IMR-90 (cell line): Measurements from ENCODE around the gene SLC9A9. TPM values are rescaled to one million over a fixed set of nuclear protein-coding genes. Genes with fewer than 3 reads are reported as not detected.

Source experiments
- ATAC-seq: fragments of 200-7000 bp; cut with Tn5 transposase; 2 replicates; pipeline ENCODE4 v1.9.1; 2020; ENCODE audit warnings: low read depth, mild to moderate bottlenecking, moderate library complexity
- BruUV-seq: library from RNA; stranded (reverse); fragments of 400-500 nt; replicated peaks from 2 replicates; lab custom pipeline; 2021; lab: Mats Ljungman, UMichigan
- CTCF ChIA-PET: fragments of 300-600 bp; formaldehyde crosslinking; extraction: SDS; loops from one replicate; lab custom pipeline; 2021; ENCODE audit warnings: antibody characterized with exemption; lab: Yijun Ruan, JAX
- POLR2A ChIA-PET: fragments of 300-600 bp; sonication (Branson Sonifier 250); formaldehyde crosslinking; loops from one replicate; lab custom pipeline; 2022; ENCODE audit warnings: antibody characterized with exemption; ENCODE audit not compliant: unreplicated experiment; lab: Charles Lee
- DNase-seq: peaks from one replicate; pipeline ENCODE4 v3.0.0; 2013
- H2AFZ ChIP-seq: replicated peaks from 2 replicates; pipeline ENCODE3; 2013; ENCODE audit warnings: low read length, mild to moderate bottlenecking; ENCODE audit not compliant: poor library complexity
- H2AK5ac ChIP-seq: 2 replicates; pipeline ENCODE4 v1.6.1; 2013; ENCODE audit warnings: low read depth, low read length, inconsistent platforms
- H2AK9ac ChIP-seq: replicated peaks from 2 replicates; pipeline ENCODE3; 2013; ENCODE audit warnings: mild to moderate bottlenecking, low read depth, low read length, moderate library complexity; ENCODE audit not compliant: poor library complexity
- H2BK120ac ChIP-seq: 2 replicates; pipeline ENCODE4 v1.6.1; 2013; ENCODE audit warnings: low read depth, low read length, inconsistent platforms
- H2BK15ac ChIP-seq: 3 replicates; pipeline ENCODE4 v1.6.1; 2013; ENCODE audit warnings: low read depth, low read length, inconsistent platforms
- H2BK20ac ChIP-seq: 2 replicates; pipeline ENCODE4 v1.6.1; 2013; ENCODE audit warnings: low read depth, mild to moderate bottlenecking, inconsistent platforms, low read length, moderate library complexity
- H2BK5ac ChIP-seq: 2 replicates; pipeline ENCODE4 v1.6.1; 2013; ENCODE audit warnings: mild to moderate bottlenecking, low read depth, low read length, inconsistent platforms; ENCODE audit not compliant: poor library complexity, severe bottlenecking
- H3K14ac ChIP-seq: replicated peaks from 2 replicates; pipeline ENCODE4 v1.6.1; 2013; ENCODE audit warnings: low read depth, low read length, inconsistent platforms
- H3K18ac ChIP-seq: 2 replicates; pipeline ENCODE4 v1.6.1; 2013; ENCODE audit warnings: low read depth, low read length, control low read depth
- H3K23ac ChIP-seq: 2 replicates; pipeline ENCODE4 v1.6.1; 2013; ENCODE audit warnings: low read depth, low read length, inconsistent platforms
- H3K27ac ChIP-seq: 2 replicates; pipeline ENCODE4 v1.5.1; 2013; ENCODE audit warnings: mild to moderate bottlenecking, control low read depth, low read length; ENCODE audit not compliant: insufficient read depth
- H3K27me3 ChIP-seq: 2 replicates; pipeline ENCODE4 v1.6.1; 2013; ENCODE audit warnings: low read length; ENCODE audit not compliant: control insufficient read depth, insufficient read depth
- H3K36me3 ChIP-seq: 2 replicates; pipeline ENCODE4 v1.6.1; 2013; ENCODE audit warnings: low read length, mixed read lengths; ENCODE audit not compliant: control insufficient read depth, insufficient read depth
- H3K4ac ChIP-seq: 2 replicates; pipeline ENCODE4 v1.6.1; 2013; ENCODE audit warnings: low read depth, low read length, inconsistent platforms
- H3K4me1 ChIP-seq: 2 replicates; pipeline ENCODE4 v1.6.1; 2013; ENCODE audit warnings: low read length, mixed read lengths; ENCODE audit not compliant: control insufficient read depth, insufficient read depth
- H3K4me2 ChIP-seq: 2 replicates; pipeline ENCODE4 v1.6.1; 2013; ENCODE audit warnings: low read depth, mild to moderate bottlenecking, control low read depth, low read length, moderate library complexity
- H3K4me3 ChIP-seq: 2 replicates; pipeline ENCODE4 v1.5.1; 2013; ENCODE audit warnings: low read depth, mild to moderate bottlenecking, control low read depth, low read length, moderate library complexity; ENCODE audit not compliant: insufficient read depth
- H3K56ac ChIP-seq: 2 replicates; pipeline ENCODE4 v1.6.1; 2013; ENCODE audit warnings: low read length, inconsistent platforms; ENCODE audit not compliant: insufficient read depth; ENCODE audit errors: extremely low read depth
- H3K79me1 ChIP-seq, 2 experiments: 2 replicates each; pipeline ENCODE4 v1.6.1; 2013; ENCODE audit warnings: low read length in 2 of 2, inconsistent platforms in 1 of 2, low read depth in 1 of 2
- H3K9ac ChIP-seq: 2 replicates; pipeline ENCODE4 v1.6.1; 2013; ENCODE audit warnings: low read depth, low read length, control low read depth
- H3K9me1 ChIP-seq: 2 replicates; pipeline ENCODE4 v1.6.1; 2013; ENCODE audit warnings: low read length, inconsistent platforms; ENCODE audit not compliant: insufficient read depth
- H3K9me3 ChIP-seq: 2 replicates; pipeline ENCODE4 v1.6.1; 2013; ENCODE audit warnings: low read length; ENCODE audit not compliant: control insufficient read depth, insufficient read depth
- H4K20me1 ChIP-seq: 2 replicates; pipeline ENCODE4 v1.6.1; 2013; ENCODE audit warnings: low read length, inconsistent platforms; ENCODE audit not compliant: insufficient read depth
- H4K5ac ChIP-seq: 2 replicates; pipeline ENCODE4 v1.6.1; 2013; ENCODE audit warnings: mild to moderate bottlenecking, low read depth, low read length, control low read depth
- H4K8ac ChIP-seq, 2 experiments: 2 replicates each; pipeline ENCODE4 v1.6.1; 2013; ENCODE audit warnings: low read depth in 2 of 2, low read length in 2 of 2, control low read depth in 1 of 2, inconsistent platforms in 1 of 2
- H4K91ac ChIP-seq: 2 replicates; pipeline ENCODE4 v1.6.1; 2013; ENCODE audit warnings: low read depth, low read length, inconsistent platforms; ENCODE audit not compliant: insufficient read depth
- ELK1 ChIP-seq: fragments of 150-350 bp; IDR thresholded peaks from 2 replicates; pipeline ENCODE4 v1.6.1; 2016; ENCODE audit warnings: low read depth, mild to moderate bottlenecking, low read length, moderate library complexity, borderline replicate concordance
- FOS ChIP-seq: fragments of 150-350 bp; IDR thresholded peaks from 2 replicates; pipeline ENCODE4 v1.6.1; 2016; ENCODE audit warnings: low read depth, low read length
- MAFK ChIP-seq: IDR thresholded peaks from 2 replicates; pipeline ENCODE4 v1.6.1; 2012; ENCODE audit warnings: low read depth, low read length, improper control_type of control experiment
- MAZ ChIP-seq: IDR thresholded peaks from 2 replicates; pipeline ENCODE4 v1.6.1; 2012; ENCODE audit warnings: low read depth, mild to moderate bottlenecking, low read length, improper control_type of control experiment, moderate library complexity, borderline replicate concordance
- POLR2A ChIP-seq: IDR thresholded peaks from 2 replicates; pipeline ENCODE4 v1.6.1; 2012; ENCODE audit warnings: mild to moderate bottlenecking, low read depth, low read length
- RCOR1 ChIP-seq: IDR thresholded peaks from 2 replicates; pipeline ENCODE4 v1.6.1; 2012; ENCODE audit warnings: mild to moderate bottlenecking, low read length, improper control_type of control experiment; ENCODE audit not compliant: insufficient replicate concordance
- SMC3 ChIP-seq: fragments of 150-350 bp; IDR thresholded peaks from 2 replicates; pipeline ENCODE4 v1.6.1; 2016; ENCODE audit warnings: low read depth, mild to moderate bottlenecking, antibody characterized with exemption, low read length, moderate library complexity
- WGBS, 2 experiments: methylation state at CpG; one replicate each; pipeline versions ENCODE4 v1.1.5 to v1.1.7; 2013; ENCODE audit warnings: missing lambda C conversion rate in 2 of 2; ENCODE audit not compliant: insufficient read length in 1 of 2; ENCODE audit errors: extremely low coverage in 2 of 2; 5-methylcytosine and 5-hydroxymethylcytosine counted together
- dilution Hi-C: fragments of 300-500 bp; cut with HindIII; formaldehyde crosslinking; loops from one replicate; pipeline ENCODE4 v1.14.3; 2018; ENCODE audit warnings: low sequenced_read_pairs; ENCODE audit not compliant: unreplicated experiment
- in situ Hi-C: fragments of 300-500 bp; cut with MboI; formaldehyde crosslinking; loops from 3 replicates; pipeline ENCODE4 v1.14.3; 2019; ENCODE audit warnings: low sequenced_read_pairs, inconsistent platforms, mixed read lengths
- intact Hi-C: fragments of 100-400 bp; cut with micrococcal nuclease; formaldehyde crosslinking; loops from 2 replicates; pipeline ENCODE4 v1.10.0; 2022
- polyA plus RNA-seq, 3 experiments: library from polyadenylated mRNA; depleted of rRNA; stranded (reverse); fragments of >200 nt; gene quantifications; 2 replicates each; pipeline ENCODE4 v1.2.3, GENCODE V29; 2012; ENCODE audit warnings: low replicate concordance in 1 of 3
- total RNA-seq: library from RNA; depleted of rRNA; stranded (reverse); fragments of >200 nt; gene quantifications from 2 replicates; pipeline ENCODE4 v1.2.3, GENCODE V29; 2012

Gene SLC9A9
- total and polyA plus RNA-seq, 2 of the 4 experiments (the other 2 are of a cell fraction), result 1.4 to 2.3 TPM

DNA sequence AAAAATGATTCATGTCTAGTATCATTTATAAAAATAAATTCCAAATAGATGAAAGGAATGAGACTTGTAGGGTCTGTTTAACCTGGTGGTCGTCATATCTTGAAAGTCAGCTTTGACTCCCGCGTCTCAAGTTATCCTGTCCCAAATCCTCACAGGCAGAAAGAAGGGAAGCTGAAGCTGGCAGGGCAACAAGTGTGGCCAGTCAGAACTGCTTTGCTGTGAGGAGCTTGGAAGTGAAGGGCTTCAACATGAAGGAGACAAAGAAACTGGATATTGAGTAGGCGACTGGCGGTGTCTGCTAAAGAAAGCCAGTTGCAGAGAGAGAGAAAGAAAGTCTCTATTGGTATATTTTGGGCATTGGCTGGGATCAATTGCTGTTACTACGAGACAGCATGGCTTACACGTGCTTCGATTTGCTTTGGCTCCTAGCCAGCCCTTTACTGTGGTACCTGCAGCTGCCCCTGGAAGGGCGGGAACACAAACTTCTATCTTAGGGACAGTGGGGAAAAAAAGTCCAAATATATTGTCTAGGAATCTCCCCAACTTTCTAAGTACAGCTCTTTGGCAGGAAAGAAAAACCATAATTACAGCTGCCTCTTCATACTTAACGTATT lies 621.5 kb downstream of the SLC9A9 start:
- Histone ChIP-seq H2BK120ac (no peak overlapping the region), H3K18ac (no peak overlapping the region), H3K27ac (no peak overlapping the region), H4K5ac (no peak overlapping the region), H2BK15ac (no peak overlapping the region), H3K9ac (no peak overlapping the region), H3K4ac (no peak overlapping the region), H2AK5ac (no peak overlapping the region), H3K9me1 (no peaks in the 10 kb centered on the region), H3K79me1 (no peaks in the 10 kb centered on the region), H2BK20ac (no peak overlapping the region), H2BK5ac (no peak overlapping the region), H2AFZ (no peak overlapping the region), H3K56ac (no peak overlapping the region), H3K4me3 (no peak overlapping the region), H4K8ac (no peak overlapping the region), H4K91ac (no peak overlapping the region), H3K4me1 (no peaks in the 10 kb centered on the region; the same call in 1 of the 2 replicates), H3K27me3 (no peaks in the 10 kb centered on the region), H3K14ac (no peak overlapping the region), H2AK9ac (no peak overlapping the region), H3K4me2 (no peak overlapping the region), H3K23ac (no peak overlapping the region), H4K20me1 (no peaks in the 10 kb centered on the region), H3K9me3 (no peaks in the 10 kb centered on the region), H3K36me3 (no peaks in the 10 kb centered on the region)
- ChIA-PET CTCF (no interaction called here), POLR2A (no interaction called here)
- BruUV-seq, result no TSS peak
- in situ Hi-C loops (no loop called here), dilution Hi-C loops (no loop called here), intact Hi-C loops (no loop called here)
- no peak for ATAC-seq
- DNase-seq, result no peak
- no peak for TF ChIP-seq MAZ
- TF ChIP-seq ELK1, result no peak
- no peak for TF ChIP-seq MAFK
- no peak for TF ChIP-seq FOS
- no peak for TF ChIP-seq POLR2A
- no peak for TF ChIP-seq SMC3
- no peak for TF ChIP-seq RCOR1
- WGBS, 2 experiments, result 93% methylated on average over 2 of the region's 10 CpGs; no CpG with 5 or more reads in 1 of the 2 experiments
